Panc1 (cell line): ENCODE results near the gene LHX4. TPM values are rescaled to one million over a fixed set of nuclear protein-coding genes. Genes with fewer than 3 reads are reported as not detected.

Experiments
- ATAC-seq: fragments of 200-7000 bp; cut with Tn5 transposase; 2 replicates; pipeline ENCODE4 v1.9.1; 2020; ENCODE audit warnings: mild to moderate bottlenecking, moderate library complexity
- BruUV-seq: library from RNA; stranded (reverse); fragments of 400-500 nt; replicated peaks from 2 replicates; lab custom pipeline; 2021; lab: Mats Ljungman, UMichigan
- CTCF ChIA-PET: fragments of 300-600 bp; sonication (Branson Sonifier 250); formaldehyde crosslinking; loops from one replicate; lab custom pipeline; 2022; ENCODE audit warnings: antibody characterized with exemption; lab: Charles Lee
- POLR2A ChIA-PET: fragments of 300-600 bp; sonication (Branson Sonifier 250); formaldehyde crosslinking; loops from one replicate; lab custom pipeline; 2022; ENCODE audit warnings: antibody characterized with exemption; lab: Charles Lee
- DNase-seq: peaks from one replicate; pipeline ENCODE4 v3.0.0-alpha.2; 2010; ENCODE audit warnings: low read depth, low spot score
- H3K27ac ChIP-seq: 2 replicates; pipeline ENCODE4 v1.5.1; 2011; ENCODE audit warnings: mild to moderate bottlenecking, low read length, inconsistent platforms
- H3K27me3 ChIP-seq: fragments of 200-500 bp; sonication (Bioruptor generic); 2 replicates; pipeline ENCODE4 v1.6.0; 2014; ENCODE audit warnings: low read length, inconsistent platforms; ENCODE audit not compliant: control insufficient read depth, insufficient read depth
- H3K36me3 ChIP-seq: fragments of 200-500 bp; sonication (Bioruptor generic); 2 replicates; pipeline ENCODE4 v1.5.1; 2014; ENCODE audit warnings: inconsistent platforms, mild to moderate bottlenecking, low read length, moderate library complexity; ENCODE audit not compliant: control insufficient read depth, insufficient read depth
- H3K4me1 ChIP-seq: 2 replicates; pipeline ENCODE4 v1.5.1; 2011; ENCODE audit warnings: inconsistent platforms, mild to moderate bottlenecking, low read length, moderate library complexity; ENCODE audit not compliant: control insufficient read depth, insufficient read depth
- H3K4me3 ChIP-seq, 2 experiments: 2 replicates each; pipeline ENCODE4 v1.5.1; 2011 to 2012; ENCODE audit warnings: low read depth in 2 of 2, low read length in 2 of 2, mild to moderate bottlenecking in 2 of 2, inconsistent platforms in 1 of 2, moderate library complexity in 1 of 2
- H3K9me3 ChIP-seq: fragments of 200-500 bp; sonication (Bioruptor generic); 2 replicates; pipeline ENCODE4 v1.5.1; 2014; ENCODE audit warnings: low read depth, mild to moderate bottlenecking, inconsistent platforms, low read length, moderate library complexity; ENCODE audit not compliant: control insufficient read depth, insufficient read depth
- CTCF ChIP-seq: fragments of 450-650 bp; IDR thresholded peaks from 2 replicates; pipeline ENCODE4 v1.5.1; 2017; ENCODE audit warnings: mild to moderate bottlenecking
- POLR2AphosphoS5 ChIP-seq: IDR thresholded peaks from 2 replicates; pipeline ENCODE4 v1.6.1; 2012; ENCODE audit warnings: mild to moderate bottlenecking, low read depth, low read length, moderate library complexity
- REST ChIP-seq, 2 experiments: IDR thresholded peaks; 2 replicates each; pipeline ENCODE4 v1.6.1; 2011 to 2012; ENCODE audit warnings: low read depth in 2 of 2, control low read depth in 1 of 2, low read length in 1 of 2, mild to moderate bottlenecking in 1 of 2, moderate library complexity in 1 of 2; ENCODE audit not compliant: insufficient read depth in 1 of 2
- SIN3A ChIP-seq: IDR thresholded peaks from 2 replicates; pipeline ENCODE4 v1.6.1; 2012; ENCODE audit warnings: low read depth, mild to moderate bottlenecking, low read length, moderate library complexity, borderline replicate concordance; ENCODE audit not compliant: insufficient read depth
- TCF7L2 ChIP-seq: IDR thresholded peaks from 2 replicates; pipeline ENCODE4 v1.6.1; 2011; ENCODE audit warnings: mild to moderate bottlenecking, low read depth, low read length, inconsistent platforms
- in situ Hi-C: cut with HindIII; loops from 2 replicates; pipeline ENCODE4 v1.10.0; 2016; ENCODE audit warnings: low sequenced_read_pairs, low pct_unique_long_range_greater_than_20kb
- intact Hi-C: fragments of 100-400 bp; cut with micrococcal nuclease; formaldehyde crosslinking; loops from one replicate; pipeline ENCODE4 v1.10.0; 2022; ENCODE audit not compliant: unreplicated experiment
- total RNA-seq: library from RNA; stranded (reverse); gene quantifications from one replicate; pipeline ENCODE4 v1.2.1, GENCODE V29; 2021; ENCODE audit not compliant: unreplicated experiment

Gene LHX4
- total RNA-seq, 1 experiment from 2014 or later = 0.72 TPM

DNA sequence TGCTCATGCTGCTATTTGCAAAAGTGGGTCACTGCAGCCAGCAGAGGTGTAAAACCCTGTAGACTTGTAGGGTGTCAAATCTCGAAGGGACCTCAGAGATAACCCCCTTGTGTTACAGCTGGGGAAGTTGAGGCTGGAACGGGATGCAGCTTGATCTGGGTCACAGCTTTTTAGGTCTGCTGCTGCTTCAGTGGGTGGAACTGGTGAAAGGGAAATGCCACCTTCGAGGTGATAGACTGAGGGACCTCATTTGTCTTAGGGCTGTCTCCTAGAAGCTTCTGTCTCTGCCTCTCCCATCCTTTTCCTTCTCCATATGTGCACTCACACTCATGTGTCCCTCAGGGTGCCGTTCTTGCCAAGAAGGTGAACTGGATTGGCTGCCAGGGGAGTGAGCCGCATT is 40.0 kb upstream of the LHX4 start:
- Histone ChIP-seq H3K36me3 (no peaks in the 10 kb centered on the region), H3K27me3 (no peaks in the 10 kb centered on the region), H3K27ac (no peak overlapping the region), H3K9me3 (no peaks in the 10 kb centered on the region), H3K4me1 (no peaks in the 10 kb centered on the region), H3K4me3 (no peak overlapping the region)
- ChIA-PET POLR2A (no interaction called here), CTCF (interaction anchor here (0.5 kb wide), 1 partner anchor 293 kb away, joined by 3 read pairs; no protein-coding TSS in a partner anchor)
- ATAC-seq = no peak
- BruUV-seq = no TSS peak
- in situ Hi-C loops = no loop called here
- no peak for DNase-seq
- TF ChIP-seq TCF7L2 (no peak), POLR2AphosphoS5 (no peak), REST (IDR thresholded peaks at IDR 0.05; ENCODE audit: insufficient read depth in 1 of 2, low read depth in 2 of 2, low read length in 1 of 2) (no peak), SIN3A (no peak), CTCF (no peak)
- intact Hi-C loops = no loop called here

GRCh38 chr1:180192172-180192571 is 37.9 kb upstream of the LHX4 start:
- H3K4me3 ChIP-seq = no peak overlapping the region
- no peaks in the 10 kb centered on the region for H3K4me1 ChIP-seq
- no TSS peak for BruUV-seq
- DNase-seq (no peak), ATAC-seq (no peak)
- no peak overlapping the region for H3K27ac ChIP-seq
- intact Hi-C loops = no loop called here
- H3K27me3 ChIP-seq = no peaks in the 10 kb centered on the region
- H3K9me3 ChIP-seq = no peaks in the 10 kb centered on the region
- in situ Hi-C loops = no loop called here
- ChIA-PET CTCF (no interaction called here), POLR2A (no interaction called here)
- H3K36me3 ChIP-seq = no peaks in the 10 kb centered on the region
- no peak for TF ChIP-seq CTCF
- TF ChIP-seq TCF7L2 = no peak
- no peak for TF ChIP-seq SIN3A
